ENCODE results near the gene SRCAP.
"Not testable (repeated sequence)": the region's sequence is repeated elsewhere in the genome, so short reads cannot be mapped to it uniquely, and the experiment has no call there.

The SRCAP gene

GRCh38 chr16:30699615-30700099 is 686 bp downstream of the SRCAP start:
- DNase-seq = no peak

- DNase-seq = no peak
Observed at GRCh38 chr16:30700491-30700890, 1.5 kb downstream of the SRCAP start.

- DNase-seq = no peak
Observed at GRCh38 chr16:30700971-30701370, 2.0 kb downstream of the SRCAP start.

GRCh38 chr16:30703071-30703470 is 4.1 kb downstream of the SRCAP start:
- DNase-seq = not testable (repeated sequence)

GRCh38 chr16:30703971-30704370 is 5.0 kb downstream of the SRCAP start:
- DNase-seq = no peak

- DNase-seq = no peak
Observed at GRCh38 chr16:30706046-30706445, 7.1 kb downstream of the SRCAP start.

- DNase-seq = no peak
Observed at GRCh38 chr16:30710971-30711370, 12.0 kb downstream of the SRCAP start.

- DNase-seq = no peak
Observed at GRCh38 chr16:30711712-30712111, 12.7 kb downstream of the SRCAP start.

GRCh38 chr16:30715750-30716445 is 16.9 kb downstream of the SRCAP start:
- DNase-seq = no peak

GRCh38 chr16:30720086-30720485 is 21.1 kb downstream of the SRCAP start:
- no peak for DNase-seq

GRCh38 chr16:30720694-30721093 is 21.7 kb downstream of the SRCAP start:
- no peak for DNase-seq

GRCh38 chr16:30721167-30721566 is 22.2 kb downstream of the SRCAP start:
- DNase-seq = no peak

- DNase-seq = no peak
Observed at GRCh38 chr16:30721606-30722005, 22.6 kb downstream of the SRCAP start.

GRCh38 chr16:30722443-30722842 is 23.5 kb downstream of the SRCAP start:
- DNase-seq = no peak

GRCh38 chr16:30722916-30723315 is 23.9 kb downstream of the SRCAP start:
- no peak for DNase-seq

- DNase-seq = no peak
Observed at GRCh38 chr16:30723725-30724355, 24.9 kb downstream of the SRCAP start.

GRCh38 chr16:30724641-30725417 is 25.9 kb downstream of the SRCAP start:
- DNase-seq = no peak

GRCh38 chr16:30725418-30725792 is 26.4 kb downstream of the SRCAP start:
- no peak for DNase-seq

- no peak for DNase-seq
Observed at GRCh38 chr16:30728321-30728720, 29.4 kb downstream of the SRCAP start.

- no peak for DNase-seq
Observed at GRCh38 chr16:30728899-30729672, 30.1 kb downstream of the SRCAP start.

GRCh38 chr16:30731411-30731810 is 32.4 kb downstream of the SRCAP start:
- DNase-seq = no peak

- DNase-seq = no peak
Observed at GRCh38 chr16:30736995-30737793, 38.2 kb downstream of the SRCAP start.
